Transverse colon (tissue), 4 donors: ENCODE data around the gene PTCHD1. TPM values are rescaled to one million over a fixed set of nuclear protein-coding genes. Genes with fewer than 3 reads are reported as not detected.

Experiments used
- DNase-seq: peaks from one replicate; pipeline ENCODE4 v3.0.0-alpha.2; 2019
- H3K27ac ChIP-seq, 4 donors: fragments of 200-600 bp; sonication (generic); 2 replicates each; pipeline ENCODE4 v1.5.1; 2016 to 2018; ENCODE audit warnings: inconsistent platforms in 4 of 4
- H3K27me3 ChIP-seq: fragments of 200-600 bp; sonication (generic); 2 replicates; pipeline ENCODE4 v1.5.1; 2017; ENCODE audit warnings: inconsistent platforms
- H3K36me3 ChIP-seq, 4 donors: fragments of 200-600 bp; sonication (generic); 2 replicates each; pipeline ENCODE4 v1.5.1; 2017 to 2019; ENCODE audit warnings: inconsistent platforms in 4 of 4
- H3K4me1 ChIP-seq, 4 donors: fragments of 200-600 bp; sonication (generic); 2 replicates each; pipeline ENCODE4 v1.5.1; 2017 to 2020; ENCODE audit warnings: inconsistent platforms in 4 of 4
- H3K4me3 ChIP-seq, 4 donors: fragments of 200-600 bp; sonication (generic); 1 replicate in 1 of 4; 2 replicates in 3 of 4; pipeline versions ENCODE4 v1.5.1 to v1.6.1; 2017 to 2019; ENCODE audit warnings: inconsistent platforms in 4 of 4
- H3K9me3 ChIP-seq, 2 donors: fragments of 200-600 bp; sonication (generic); 2 replicates each; pipeline ENCODE4 v1.5.1; 2017 to 2019; ENCODE audit warnings: inconsistent platforms in 2 of 2
- EP300 ChIP-seq: sonication (generic); formaldehyde crosslinking; IDR thresholded peaks from one replicate; pipeline ENCODE4 v1.6.1; 2017; ENCODE audit warnings: antibody characterized with exemption, low read depth
- POLR2A ChIP-seq: fragments of 450-650 bp; IDR thresholded peaks from one replicate; pipeline ENCODE4 v1.6.1; 2016; ENCODE audit warnings: antibody characterized with exemption, mild to moderate bottlenecking, moderate library complexity
- POLR2AphosphoS5 ChIP-seq, 3 donors: sonication (generic); formaldehyde crosslinking; IDR thresholded peaks; one replicate each; pipeline ENCODE4 v1.6.1; 2016; ENCODE audit warnings: antibody characterized with exemption in 3 of 3
- WGBS, 2 donors: methylation state at CpG; one replicate each; pipeline ENCODE4 v1.1.5; 2018; ENCODE audit warnings: low coverage in 1 of 2; 5-methylcytosine and 5-hydroxymethylcytosine counted together
- in situ Hi-C, 4 donors: fragments of 200-750 bp; cut with MboI; loops; one replicate each; pipeline versions ENCODE4 v1.15.0 to v1.15.1; 2017; ENCODE audit warnings: low sequenced_read_pairs in 3 of 4, low pct_ligation_motif_present in 1 of 4, low pct_unique_long_range_greater_than_20kb in 1 of 4
- intact Hi-C: fragments of 100-400 bp; cut with DNase I; formaldehyde crosslinking; loops from one replicate; pipeline ENCODE4 v1.15.1; 2023; ENCODE audit warnings: low total_unique reads
- total RNA-seq, 4 donors: library from RNA; depleted of rRNA; stranded (reverse); fragments of >200 nt; gene quantifications; one replicate each; pipeline ENCODE4 v1.1.0, GENCODE V29; 2016
- TF ChIP-seq, protein P1 (sequence below), 5 experiments: fragments of 200-600 bp in 3 of 5; fragments of 450-650 bp in 2 of 5; sonication (generic) in 3 of 5; IDR thresholded peaks; 1 replicate in 2 of 5; 2 replicates in 3 of 5; pipeline ENCODE4 v1.5.1; 2016 to 2017; ENCODE audit warnings: antibody characterized with exemption in 5 of 5, inconsistent platforms in 3 of 5, mild to moderate bottlenecking in 2 of 5, moderate library complexity in 1 of 5

Gene PTCHD1
- total RNA-seq, 4 donors from 2014 or later, result 0.40 to 3.4 (median 1.7) TPM

DNA sequence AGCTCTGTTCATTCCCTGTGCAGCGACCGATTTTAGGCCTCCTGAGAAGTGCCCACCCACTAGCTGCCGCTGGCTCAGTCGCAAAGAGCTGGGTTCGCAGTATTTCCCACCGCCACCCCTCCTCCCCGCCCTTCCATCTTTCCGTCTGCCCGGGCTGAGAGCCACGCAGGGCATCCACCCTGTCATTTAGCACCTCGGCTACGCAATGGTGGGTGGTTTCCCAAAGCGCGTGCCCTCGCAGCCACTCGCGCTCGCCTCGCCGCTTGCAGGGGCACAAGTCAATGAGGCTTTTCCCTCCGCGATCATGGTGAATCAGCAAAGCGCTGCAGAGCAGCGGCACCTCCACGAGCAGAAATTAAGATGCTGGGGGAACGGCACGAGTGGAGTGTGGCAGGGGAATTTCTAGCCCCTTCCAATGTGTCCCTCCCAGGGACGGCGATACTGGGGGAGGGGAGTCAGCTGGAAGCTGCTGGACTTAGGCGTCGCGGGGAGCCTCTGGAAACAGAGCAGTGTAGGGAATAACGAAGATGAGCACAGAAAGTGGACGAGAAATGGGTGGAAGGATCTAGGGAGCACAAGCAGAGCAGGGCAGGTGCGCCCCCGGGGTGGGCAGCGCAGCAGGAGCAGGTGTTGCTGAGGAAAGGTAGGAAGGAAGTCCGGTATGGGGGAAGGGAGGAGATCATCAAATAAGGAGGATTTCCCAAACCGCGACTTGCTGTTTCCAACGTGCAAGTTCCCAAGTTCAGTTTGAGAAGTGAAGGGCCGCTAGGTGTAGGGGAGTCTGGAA, 2.4 kb upstream of the PTCHD1 start:
- H3K4me1 ChIP-seq, result peaks cover 0 to 10% (median 5%) of the 10 kb centered on the region in 4 donors
- peak overlapping the region in 2 of 4 donors; percentile 34 to 51 for H3K27ac ChIP-seq
- H3K9me3 ChIP-seq, result no peaks in the 10 kb centered on the region
- peak overlapping the region in 2 of 4 donors; percentile 7 to 41 for H3K4me3 ChIP-seq
- peaks cover 51% of the 10 kb centered on the region for H3K27me3 ChIP-seq
- no peaks in the 10 kb centered on the region for H3K36me3 ChIP-seq
- intact Hi-C loops (no loop called here), in situ Hi-C loops (no loop called here)
- 45% methylated on average over 42 of the region's 42 CpGs; no CpG with 5 or more reads in 1 of the 2 donors for WGBS, 2 donors
- peak; percentile 7 for DNase-seq
- TF ChIP-seq EP300 (no peak), POLR2AphosphoS5 (IDR thresholded peaks at IDR 0.05) (no peak), POLR2A (no peak)
- TF ChIP-seq, protein P1, sequence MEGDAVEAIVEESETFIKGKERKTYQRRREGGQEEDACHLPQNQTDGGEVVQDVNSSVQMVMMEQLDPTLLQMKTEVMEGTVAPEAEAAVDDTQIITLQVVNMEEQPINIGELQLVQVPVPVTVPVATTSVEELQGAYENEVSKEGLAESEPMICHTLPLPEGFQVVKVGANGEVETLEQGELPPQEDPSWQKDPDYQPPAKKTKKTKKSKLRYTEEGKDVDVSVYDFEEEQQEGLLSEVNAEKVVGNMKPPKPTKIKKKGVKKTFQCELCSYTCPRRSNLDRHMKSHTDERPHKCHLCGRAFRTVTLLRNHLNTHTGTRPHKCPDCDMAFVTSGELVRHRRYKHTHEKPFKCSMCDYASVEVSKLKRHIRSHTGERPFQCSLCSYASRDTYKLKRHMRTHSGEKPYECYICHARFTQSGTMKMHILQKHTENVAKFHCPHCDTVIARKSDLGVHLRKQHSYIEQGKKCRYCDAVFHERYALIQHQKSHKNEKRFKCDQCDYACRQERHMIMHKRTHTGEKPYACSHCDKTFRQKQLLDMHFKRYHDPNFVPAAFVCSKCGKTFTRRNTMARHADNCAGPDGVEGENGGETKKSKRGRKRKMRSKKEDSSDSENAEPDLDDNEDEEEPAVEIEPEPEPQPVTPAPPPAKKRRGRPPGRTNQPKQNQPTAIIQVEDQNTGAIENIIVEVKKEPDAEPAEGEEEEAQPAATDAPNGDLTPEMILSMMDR (IDR thresholded peaks at IDR 0.05), result no peak

DNA sequence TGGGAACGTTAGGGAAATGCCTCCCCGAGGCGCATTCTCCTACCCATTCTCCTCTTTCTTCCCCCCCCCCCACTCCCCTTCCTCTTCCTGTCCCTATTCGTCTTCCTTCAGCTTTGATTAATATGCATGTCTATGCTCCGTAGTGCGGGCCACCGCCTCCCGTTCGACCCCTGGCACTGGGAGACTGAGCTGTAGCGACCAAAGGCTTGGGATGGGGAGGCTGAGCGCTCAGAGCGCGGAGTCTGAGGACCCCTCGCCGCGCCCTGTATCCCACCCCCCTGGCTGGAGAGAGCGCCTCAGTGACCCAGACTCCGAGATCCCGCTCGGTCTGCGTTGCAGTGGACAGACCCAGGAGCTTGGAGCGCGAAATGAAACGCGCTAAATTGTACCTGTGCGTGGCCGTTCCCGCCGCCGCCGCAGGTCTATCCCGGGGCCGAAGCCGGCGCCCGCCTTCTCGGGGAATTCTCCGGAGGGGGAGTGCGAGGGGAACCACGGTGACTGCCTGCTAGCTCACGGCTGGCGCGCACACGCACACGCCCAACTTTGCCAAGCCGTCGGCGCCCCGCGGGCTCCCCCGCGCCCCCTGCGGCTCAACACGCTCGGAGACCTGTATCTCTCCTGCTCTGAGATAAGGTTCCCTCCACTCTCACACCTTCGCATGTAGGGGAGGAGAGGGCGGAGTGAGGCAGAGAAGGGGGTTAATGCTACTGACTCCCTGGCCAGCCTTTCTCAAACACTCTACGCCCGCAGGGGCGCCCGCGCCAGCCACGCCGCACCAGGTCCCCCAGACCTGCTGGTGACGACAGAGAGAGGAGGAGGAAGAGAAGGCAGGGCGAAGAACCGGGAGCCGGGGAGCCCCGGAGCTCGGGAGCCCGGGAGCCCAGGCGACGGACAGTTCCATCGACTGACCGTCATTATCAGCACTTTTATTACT, 1.5 kb upstream of the PTCHD1 start:
- in situ Hi-C loops (no loop called here), intact Hi-C loops (no loop called here)
- TF ChIP-seq, protein P1 (IDR thresholded peaks at IDR 0.05), result no peak
- no peak for TF ChIP-seq EP300
- no peak for TF ChIP-seq POLR2AphosphoS5 (IDR thresholded peaks at IDR 0.05)
- TF ChIP-seq POLR2A, result no peak
- Histone ChIP-seq H3K27ac (peak overlapping the region in 2 of 4 donors; percentile 47 to 51), H3K4me1 (peaks cover 0 to 10% (median 5%) of the 10 kb centered on the region in 4 donors), H3K27me3 (peaks cover 51% of the 10 kb centered on the region), H3K4me3 (peak overlapping the region in 3 of 4 donors; percentile 24 to 41 (median 24)), H3K36me3 (no peaks in the 10 kb centered on the region), H3K9me3 (no peaks in the 10 kb centered on the region)
- 44% methylated on average over 75 of the region's 75 CpGs; no CpG with 5 or more reads in 1 of the 2 donors for WGBS, 2 donors
- DNase-seq, result peak; percentile 7

DNA sequence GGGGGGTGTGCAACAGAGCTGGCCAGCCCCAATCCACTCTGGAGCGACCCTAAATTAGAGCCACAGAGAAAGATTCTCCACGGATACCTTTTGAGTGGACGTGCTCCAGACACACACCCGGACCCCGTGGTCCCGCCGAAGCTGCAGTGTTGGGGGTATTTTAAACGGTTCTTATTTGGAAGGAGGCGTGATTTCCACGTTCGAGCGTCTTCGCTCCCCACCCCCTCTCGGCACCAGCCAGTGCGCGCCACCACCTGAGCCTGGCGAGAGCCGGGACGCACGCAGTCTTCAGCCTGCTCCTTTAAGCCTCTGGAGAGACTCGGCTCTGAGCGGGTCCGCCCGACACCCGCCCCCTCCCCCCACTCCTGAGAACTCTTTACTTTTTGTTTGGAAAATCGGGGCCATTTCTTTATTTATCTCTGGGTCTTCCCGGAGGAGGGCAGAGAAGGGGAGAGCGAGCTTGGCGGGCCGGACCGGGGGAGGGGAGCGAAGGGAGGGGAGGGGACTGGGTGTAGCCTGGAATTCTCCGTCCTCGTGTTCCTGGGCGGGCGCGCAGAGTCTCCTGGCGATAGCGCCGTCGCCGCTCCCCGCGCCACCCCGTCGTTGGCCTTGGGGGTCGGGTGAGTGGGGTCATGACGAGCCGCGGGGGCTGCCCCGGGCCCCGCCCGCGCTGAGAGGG, 668 bp upstream of the PTCHD1 start:
- H3K4me1 ChIP-seq, result peaks cover 0 to 10% (median 5%) of the 10 kb centered on the region in 4 donors
- H3K4me3 ChIP-seq, result peak overlapping the region in 3 of 4 donors; percentile 24 to 41 (median 24)
- in situ Hi-C loops (no loop called here), intact Hi-C loops (no loop called here)
- TF ChIP-seq EP300 (no peak), POLR2AphosphoS5 (IDR thresholded peaks at IDR 0.05) (no peak), POLR2A (no peak)
- TF ChIP-seq, protein P1 (IDR thresholded peaks at IDR 0.05), result no peak
- H3K27me3 ChIP-seq, result peaks cover 51% of the 10 kb centered on the region
- WGBS, 2 donors, result 52% methylated on average over 44 of the region's 54 CpGs; no CpG with 5 or more reads in 1 of the 2 donors
- H3K9me3 ChIP-seq, result no peaks in the 10 kb centered on the region
- H3K27ac ChIP-seq, result peak overlapping the region in 3 of 4 donors; percentile 17 to 51 (median 47)
- H3K36me3 ChIP-seq, result no peaks in the 10 kb centered on the region
- DNase-seq, result peak; percentile 17
